T-helper 22 cell (primary cell): Measurements from ENCODE around the gene NR2C2.
A peak's percentile ranks its signal among the peaks of the same experiment; 100 is the strongest.

Source experiments
- DNase-seq: peaks from one replicate; pipeline ENCODE4 v3.0.0-alpha.2; 2020; ENCODE audit warnings: low read depth

Gene NR2C2

DNA sequence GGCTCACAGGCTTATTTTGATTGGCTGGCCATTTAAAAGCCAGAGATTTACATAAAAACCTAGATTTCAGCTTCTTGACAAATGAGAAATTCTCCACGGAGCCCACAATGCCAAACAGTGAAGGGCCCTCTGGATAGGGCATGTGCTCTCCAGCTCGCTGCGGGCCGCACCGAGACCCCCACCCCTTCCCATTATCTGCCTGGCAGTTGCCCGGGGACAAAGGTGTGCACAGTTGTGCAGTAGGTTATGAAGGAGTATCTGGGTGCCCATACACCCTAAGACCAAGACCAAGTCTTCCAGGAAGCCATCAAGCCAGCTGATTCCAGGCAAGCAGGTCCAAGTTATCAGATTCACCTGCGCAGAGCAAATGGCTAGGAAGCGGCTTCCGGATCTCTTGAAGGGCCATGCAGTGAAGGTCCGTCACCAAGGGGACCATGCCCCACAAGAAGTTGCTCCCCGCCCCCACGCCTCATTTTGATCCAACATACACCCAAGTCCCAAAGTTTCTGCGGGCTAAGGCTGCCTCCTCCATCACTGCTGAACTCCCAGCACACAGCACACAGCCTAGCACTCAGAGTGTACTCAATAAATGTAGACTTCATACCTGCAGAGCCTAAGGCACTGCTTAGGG, 116.4 kb downstream of the NR2C2 start:
- DNase-seq = no peak

- DNase-seq = no peak
Measured at GRCh38 chr3:15064299-15064834, 117.0 kb downstream of the NR2C2 start.

DNA sequence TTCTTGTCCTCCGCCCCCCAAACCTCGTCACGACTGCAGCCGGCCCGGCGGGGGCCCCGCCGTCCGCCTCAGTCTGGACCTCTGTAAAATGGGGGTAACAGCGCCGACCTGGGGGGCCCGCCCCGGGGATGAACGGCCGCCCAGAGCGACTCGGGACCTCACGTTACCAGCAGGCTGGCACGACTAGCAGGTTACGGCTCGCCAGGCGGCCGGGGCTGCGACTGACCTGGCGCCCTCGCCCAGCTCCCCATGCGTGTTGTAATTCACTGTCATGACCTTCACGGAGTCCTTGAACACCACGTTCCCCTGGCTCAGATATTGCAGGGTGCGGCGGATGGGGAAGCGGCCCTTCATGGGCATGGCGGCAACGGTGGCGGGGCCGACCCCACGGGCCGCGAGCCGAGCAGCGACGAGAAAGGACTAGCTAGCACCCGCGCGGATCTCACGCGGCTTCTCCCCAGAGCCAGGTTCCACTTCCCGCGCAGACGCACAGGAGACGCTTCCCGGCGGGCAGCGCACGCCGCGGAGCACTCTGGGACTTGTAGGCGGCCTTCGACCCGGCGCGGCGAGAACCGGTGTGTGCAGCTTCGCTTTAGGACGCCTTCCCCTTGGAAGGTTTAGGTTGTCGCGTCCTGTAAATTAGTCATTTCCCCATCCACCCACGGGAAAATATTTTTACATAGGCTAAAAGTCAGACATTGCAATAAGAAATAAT, 117.6 kb downstream of the NR2C2 start, which contains the start of gene MRPS25:
MRPS25 (minus strand) TSS at position 481 of the 715 bp plus-strand sequence; CDS start at position 360, 121 bp downstream.
- DNase-seq = peak; percentile 81

DNA sequence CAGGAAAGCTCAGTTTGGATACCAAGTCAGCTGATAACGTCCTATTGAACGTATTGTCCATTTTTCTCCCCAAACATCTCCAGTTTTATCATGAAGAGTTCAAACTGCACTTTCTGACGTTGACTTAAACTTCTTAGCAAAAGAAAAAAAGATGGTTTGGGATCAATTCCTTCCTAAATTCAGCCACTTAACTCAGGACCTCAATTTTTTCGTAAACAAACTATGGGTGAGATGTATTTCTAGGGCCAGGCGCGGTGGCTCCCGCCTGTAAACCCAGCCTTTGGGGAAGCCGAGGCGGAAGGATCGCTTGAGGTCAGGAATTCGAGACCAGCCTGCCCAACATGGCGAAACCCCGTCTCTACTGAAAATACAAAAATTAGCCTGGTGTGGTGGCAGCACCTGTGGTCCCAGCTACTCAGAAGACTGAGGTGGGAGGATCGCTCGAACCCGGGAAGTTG, 118.2 kb downstream of the NR2C2 start:
- no peak for DNase-seq

- DNase-seq = no peak
Measured at GRCh38 chr3:15066467-15066866, 119.1 kb downstream of the NR2C2 start.

- no peak for DNase-seq
Measured at GRCh38 chr3:15069441-15069840, 122.1 kb downstream of the NR2C2 start.

GRCh38 chr3:15071699-15072098, 124.3 kb downstream of the NR2C2 start:
- DNase-seq = no peak

DNA sequence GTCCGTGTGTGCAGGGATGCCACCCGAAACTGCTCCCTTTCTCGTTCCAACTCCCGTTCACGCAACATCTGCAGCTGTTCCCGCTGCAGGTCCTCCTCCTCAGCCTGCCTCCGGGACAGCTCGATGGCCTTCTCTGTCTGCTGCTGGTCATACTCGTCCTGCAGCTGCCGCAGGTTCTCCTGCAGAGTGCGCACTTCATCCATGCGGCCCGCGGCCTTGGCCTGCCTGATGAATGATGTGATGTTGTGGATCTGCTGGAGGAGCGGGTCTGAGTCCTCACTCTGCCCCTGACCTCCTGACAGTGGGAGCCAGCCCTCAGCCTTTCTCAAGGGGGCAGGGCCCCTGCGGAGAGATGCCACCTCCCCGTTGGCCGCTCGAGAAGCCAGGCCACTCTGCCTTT, 127.1 kb downstream of the NR2C2 start:
- no peak for DNase-seq

DNA sequence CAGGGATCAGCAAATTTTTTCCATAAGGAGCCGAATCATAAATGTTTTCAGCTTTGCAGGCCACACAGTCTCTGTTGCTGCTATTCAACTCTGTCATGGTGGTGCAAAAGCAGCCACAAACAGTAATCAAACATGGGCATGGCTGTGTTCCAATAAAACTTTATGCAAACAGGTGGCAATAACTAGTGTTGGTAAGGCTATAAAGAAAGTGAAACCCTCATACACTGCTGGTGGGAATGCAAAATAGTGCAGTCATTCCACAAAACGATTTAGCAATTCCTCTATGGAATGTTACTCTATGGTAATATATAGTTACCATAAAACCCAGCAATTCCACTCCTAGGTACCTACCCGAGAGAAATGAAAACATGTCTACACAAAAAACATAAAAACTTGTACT, 131.7 kb downstream of the NR2C2 start:
- no peak for DNase-seq

- no peak for DNase-seq
Measured at GRCh38 chr3:15081960-15082664, 134.7 kb downstream of the NR2C2 start.

DNA sequence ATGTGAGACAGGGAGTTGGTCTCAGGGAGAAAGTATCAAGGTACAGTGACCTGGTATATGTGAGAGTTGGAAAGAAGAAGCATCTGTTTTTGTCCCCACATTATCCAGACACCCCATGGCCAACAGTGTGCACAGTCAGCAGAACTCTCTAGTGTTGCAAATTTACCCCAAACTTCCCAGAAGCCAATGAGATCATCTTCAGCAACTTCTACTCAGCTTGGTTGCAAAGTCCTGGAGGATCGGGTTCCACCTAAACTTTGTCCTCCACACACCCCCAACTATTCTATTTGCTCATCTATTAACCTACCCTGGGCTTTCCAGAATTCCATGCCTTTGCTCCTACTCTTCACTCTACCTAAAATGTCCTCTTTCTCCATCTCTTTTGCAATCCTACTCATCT, 135.9 kb downstream of the NR2C2 start:
- no peak for DNase-seq

GRCh38 chr3:15086263-15086662, 138.9 kb downstream of the NR2C2 start:
- DNase-seq = no peak

DNA sequence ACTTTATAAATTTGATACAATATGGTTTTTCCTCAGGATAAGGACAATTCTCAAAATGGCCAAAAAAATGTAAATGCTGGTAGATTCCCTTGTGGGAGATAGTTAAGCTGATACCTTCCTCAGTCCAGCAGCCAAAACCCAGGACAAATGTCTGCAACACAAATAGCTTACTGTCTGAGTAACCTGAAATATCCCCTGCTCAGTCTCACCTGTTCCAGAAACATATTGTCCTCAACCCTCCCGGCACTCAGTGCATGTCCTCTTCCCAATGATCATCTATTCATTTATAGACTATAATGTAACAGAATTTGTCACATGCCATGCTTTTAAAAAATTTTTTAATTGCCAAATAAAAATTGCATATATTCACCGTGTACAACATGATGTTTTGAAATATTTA, 139.3 kb downstream of the NR2C2 start:
- no peak for DNase-seq

DNA sequence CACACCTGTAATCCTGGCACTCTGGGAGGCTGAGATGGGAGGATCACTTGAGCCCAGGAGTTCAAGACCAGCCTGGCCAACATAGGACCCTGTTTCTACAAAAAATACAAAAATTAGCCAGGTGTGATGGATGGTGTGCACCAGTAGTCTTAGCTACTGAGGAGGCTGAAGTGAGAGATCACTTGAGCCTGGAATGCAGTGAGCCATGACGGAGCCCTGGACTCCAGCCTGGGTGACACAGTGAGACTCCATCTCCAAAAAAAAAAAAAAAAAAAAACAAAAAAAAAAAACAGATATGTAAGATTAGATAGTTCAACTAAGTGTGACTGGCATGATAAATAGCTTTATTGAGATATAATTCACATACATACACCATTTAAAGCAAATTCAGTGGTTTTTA, 141.8 kb downstream of the NR2C2 start:
- DNase-seq = no peak

DNA sequence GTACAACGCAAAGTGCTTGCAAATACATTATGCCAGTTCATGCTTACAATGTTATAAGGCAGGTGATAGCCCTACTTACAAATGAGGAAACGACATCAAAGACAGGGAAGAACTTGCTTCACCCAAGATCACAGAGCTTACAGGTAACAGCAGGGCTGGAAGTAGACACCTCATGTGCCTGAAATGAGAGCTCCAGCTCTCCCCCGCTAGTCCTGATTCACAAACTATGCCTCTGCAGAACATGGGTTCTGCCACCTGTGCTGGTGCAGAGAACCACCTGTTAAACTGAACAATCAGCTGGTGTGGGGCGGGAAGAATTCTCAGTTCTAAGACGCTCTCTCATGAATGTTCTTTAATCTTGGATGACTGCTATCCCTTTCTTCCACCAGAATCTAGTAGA, 144.2 kb downstream of the NR2C2 start:
- DNase-seq = no peak

DNA sequence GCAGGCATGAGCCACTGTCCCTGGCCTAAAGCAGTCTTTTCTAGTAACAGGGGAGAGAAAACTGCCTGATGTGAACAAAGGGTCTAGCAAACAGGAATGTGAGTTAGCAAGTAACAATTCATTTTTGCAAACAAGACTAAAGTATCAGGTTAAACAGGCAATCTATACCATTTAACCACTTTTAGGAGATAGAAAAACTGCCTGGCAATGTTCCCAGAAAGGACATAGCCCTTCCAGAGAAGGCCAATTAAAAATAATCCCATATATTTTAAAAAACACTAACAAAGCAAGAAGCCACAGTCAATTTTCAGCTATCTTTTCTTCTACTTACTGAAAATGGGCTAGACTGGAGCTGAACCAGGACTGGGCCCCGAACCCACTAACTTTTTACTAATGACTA, 145.3 kb downstream of the NR2C2 start:
- no peak for DNase-seq

GRCh38 chr3:15094187-15094875, 146.9 kb downstream of the NR2C2 start:
- no peak for DNase-seq

GRCh38 chr3:15096046-15096445, 148.7 kb downstream of the NR2C2 start:
- DNase-seq = no peak

GRCh38 chr3:15097891-15098290, 150.5 kb downstream of the NR2C2 start:
- no peak for DNase-seq
